Erythroblast (primary cell): Measurements from ENCODE around the gene GGCX.
"Not testable (repeated sequence)": the region's sequence is repeated elsewhere in the genome, so short reads cannot be mapped to it uniquely, and the experiment has no call there.

Source experiments
- DNase-seq, 2 experiments: peaks; one replicate each; lab custom pipeline; 2025; lab: John Stamatoyannopoulos, UW
- GATA1 ChIP-seq: IDR thresholded peaks from 2 replicates; pipeline ENCODE4 v1.6.1; 2011; ENCODE audit warnings: low read depth, mild to moderate bottlenecking, control low read depth, low read length, moderate library complexity
- POLR2A ChIP-seq: IDR thresholded peaks from 2 replicates; pipeline ENCODE4 v1.6.1; 2011; ENCODE audit warnings: mild to moderate bottlenecking, low read length

GGCX gene

DNA sequence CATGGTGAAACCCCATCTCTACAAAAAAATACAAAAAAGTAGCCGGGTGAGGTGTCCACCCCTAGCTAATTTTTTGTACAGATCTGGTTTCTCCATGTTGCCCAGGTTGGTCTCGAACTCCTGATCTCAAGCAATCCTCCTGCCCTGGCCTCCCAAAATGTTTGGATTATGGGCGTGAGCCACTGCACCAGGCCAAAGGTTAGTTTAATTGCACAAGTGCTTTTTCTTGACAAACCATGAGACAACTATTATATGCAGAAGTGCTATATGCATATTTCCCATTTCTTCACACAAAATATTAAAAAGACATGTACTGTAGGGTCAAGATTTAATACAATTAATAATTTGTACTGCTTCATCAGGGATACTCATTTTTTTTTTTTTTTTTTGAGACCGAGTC is 5.0 kb upstream of the GGCX start:
- TF ChIP-seq POLR2A: no peak
- TF ChIP-seq GATA1: no peak
- DNase-seq: no peak

DNA sequence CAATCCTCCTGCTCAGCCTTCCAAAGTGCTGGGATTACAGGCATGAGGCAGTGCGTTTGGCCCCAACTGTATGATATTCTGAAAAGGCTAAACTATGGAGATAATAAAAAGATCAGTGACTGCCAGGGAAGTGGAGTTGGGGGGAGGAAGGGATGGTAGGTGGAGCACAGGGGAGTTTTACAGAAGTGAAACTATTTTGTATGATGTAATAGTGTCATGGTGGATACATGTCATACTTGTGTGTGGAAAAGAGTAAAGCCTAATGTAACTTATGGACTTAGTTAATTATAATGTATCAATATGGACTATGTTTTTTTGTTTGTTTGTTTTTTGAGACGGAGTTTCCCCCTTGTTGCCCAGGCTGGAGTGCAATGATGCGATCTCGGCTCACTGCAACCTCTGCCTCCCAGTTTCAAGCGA is 2.9 kb upstream of the GGCX start:
- DNase-seq: peak; percentile 25 to 60
- no peak for TF ChIP-seq POLR2A

DNA sequence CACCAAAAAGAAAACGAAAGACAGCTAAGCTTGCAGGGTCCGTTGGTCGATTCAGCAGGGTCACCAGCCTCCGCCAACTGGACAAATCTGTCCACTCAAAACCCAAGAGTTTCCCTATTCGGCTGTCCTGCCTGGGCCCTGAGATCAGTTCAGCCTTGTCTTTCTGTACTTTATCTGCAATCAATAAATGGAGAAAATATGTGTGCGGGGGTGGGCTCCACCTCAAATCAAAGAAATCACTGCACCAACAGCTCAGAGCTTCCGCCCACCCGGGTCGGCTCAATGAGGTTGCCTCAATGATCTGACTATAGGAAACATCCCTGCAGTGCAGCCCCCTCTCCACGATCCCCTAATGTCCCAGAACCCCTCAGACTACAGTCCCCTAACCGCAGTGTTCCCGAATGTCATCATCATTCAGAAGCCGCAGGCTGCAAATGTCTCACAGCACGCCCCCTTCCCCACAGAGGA is 447 bp downstream of the GGCX start:
- no peak for TF ChIP-seq GATA1
- TF ChIP-seq POLR2A: no peak
- no peak for DNase-seq

DNA sequence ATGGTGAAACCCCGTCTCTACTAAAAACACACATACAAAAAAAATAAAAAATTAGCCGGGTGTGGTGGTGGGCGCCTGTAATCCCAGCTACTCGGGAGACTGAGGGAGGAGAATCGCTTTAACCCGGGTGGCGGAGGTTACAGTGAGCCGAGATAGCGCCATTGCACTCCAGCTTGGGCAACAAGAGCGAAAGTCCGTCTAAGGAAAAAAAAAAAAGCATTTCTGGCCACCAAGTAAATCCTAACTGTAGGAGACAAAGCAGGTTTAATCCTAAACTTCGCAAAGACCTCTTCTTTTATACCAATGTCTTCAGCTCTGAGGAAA is 928 bp downstream of the GGCX start:
- not testable (repeated sequence) for DNase-seq

DNA sequence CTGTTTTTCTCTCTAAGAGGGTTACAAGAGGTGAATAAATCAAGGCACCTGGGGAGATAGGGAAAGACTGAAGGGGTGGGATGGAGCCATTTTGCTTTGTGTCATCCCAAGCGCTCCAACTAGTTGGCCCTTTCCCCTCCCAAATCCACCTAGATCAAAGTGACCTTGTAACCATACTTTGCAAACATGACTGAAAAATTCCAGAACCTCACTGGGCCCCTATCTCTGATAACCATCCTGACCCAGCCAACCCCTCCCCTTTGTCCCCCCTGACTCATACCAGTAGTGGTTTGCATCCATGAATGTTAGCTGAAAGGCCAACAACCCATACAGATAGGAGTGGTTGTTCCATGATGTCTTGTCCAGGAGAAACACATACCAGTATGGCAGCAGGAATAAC is 3.1 kb downstream of the GGCX start:
- DNase-seq: peak in 1 of 2 experiments; percentile 43
- TF ChIP-seq POLR2A (no peak), GATA1 (no peak)

DNA sequence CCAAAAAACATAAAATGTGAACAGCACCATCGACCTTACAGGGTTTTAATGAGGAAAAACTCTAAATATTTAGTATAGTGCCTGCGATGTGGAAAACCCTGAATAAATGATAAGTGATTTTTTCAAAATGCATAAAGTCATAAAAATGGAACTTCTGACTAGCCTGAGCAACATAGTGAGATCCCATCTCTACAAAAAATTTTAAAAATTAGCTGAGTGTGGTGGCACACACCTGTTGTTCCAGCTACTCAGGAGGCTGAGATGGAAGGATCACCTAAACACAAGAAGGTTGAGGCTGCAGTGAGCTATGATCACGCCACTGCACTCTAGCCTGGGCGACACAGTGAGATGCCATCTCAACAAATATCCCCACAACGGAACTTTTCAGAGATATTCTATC is 4.2 kb downstream of the GGCX start:
- TF ChIP-seq POLR2A (no peak), GATA1 (no peak)
- no peak for DNase-seq

DNA sequence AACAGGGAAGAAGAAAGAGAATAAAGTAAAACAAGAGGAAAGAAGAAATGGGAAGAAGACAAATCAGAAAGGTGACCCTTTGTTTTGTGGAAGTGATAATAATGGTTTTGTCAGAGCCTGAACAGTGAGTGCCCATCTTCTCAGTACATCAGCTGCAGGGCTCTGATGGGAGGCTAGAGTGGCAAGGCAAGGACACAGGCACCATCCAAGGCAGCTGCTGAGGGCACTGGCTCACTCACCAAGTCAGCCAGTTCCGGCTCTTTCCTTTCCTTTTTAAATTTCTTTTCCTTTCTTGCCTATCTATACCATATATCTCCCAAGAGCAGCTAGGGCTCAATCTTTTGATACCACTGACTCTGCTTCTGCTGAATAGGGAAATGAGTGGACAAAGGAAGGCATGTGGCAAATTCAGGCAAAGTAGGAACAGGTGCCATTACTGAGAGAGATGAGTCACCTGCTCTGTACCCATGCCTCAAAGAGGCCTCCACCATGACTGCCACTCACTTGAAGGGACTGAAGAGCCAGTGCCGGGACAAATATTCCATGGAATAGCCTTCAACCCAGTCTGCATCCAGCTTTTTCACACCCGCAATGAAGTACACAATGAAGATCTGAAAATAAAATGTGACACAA is 6.2 kb downstream of the GGCX start:
- DNase-seq: no peak
- TF ChIP-seq POLR2A (no peak), GATA1 (no peak)

DNA sequence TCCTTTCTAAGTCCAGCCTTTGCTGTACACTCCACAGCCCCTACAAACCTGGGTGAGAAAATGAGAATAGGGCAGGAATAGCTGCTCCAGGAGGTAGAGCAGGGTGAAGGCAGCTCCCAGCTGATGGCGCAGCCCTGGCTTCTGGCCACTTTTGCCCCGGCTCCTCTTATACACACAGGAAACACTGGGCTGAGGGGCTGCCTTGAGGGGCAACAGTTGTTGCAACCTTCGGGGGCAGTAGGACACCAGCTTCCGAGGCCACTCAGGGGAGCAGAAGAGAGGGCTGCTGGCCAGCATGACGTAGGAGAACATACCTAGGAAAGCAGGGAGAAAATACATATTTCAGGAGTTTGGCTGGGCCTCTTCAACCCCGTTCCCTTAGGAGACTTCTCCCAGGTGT is 8.1 kb downstream of the GGCX start:
- no peak for TF ChIP-seq GATA1
- no peak for TF ChIP-seq POLR2A
- DNase-seq: no peak

DNA sequence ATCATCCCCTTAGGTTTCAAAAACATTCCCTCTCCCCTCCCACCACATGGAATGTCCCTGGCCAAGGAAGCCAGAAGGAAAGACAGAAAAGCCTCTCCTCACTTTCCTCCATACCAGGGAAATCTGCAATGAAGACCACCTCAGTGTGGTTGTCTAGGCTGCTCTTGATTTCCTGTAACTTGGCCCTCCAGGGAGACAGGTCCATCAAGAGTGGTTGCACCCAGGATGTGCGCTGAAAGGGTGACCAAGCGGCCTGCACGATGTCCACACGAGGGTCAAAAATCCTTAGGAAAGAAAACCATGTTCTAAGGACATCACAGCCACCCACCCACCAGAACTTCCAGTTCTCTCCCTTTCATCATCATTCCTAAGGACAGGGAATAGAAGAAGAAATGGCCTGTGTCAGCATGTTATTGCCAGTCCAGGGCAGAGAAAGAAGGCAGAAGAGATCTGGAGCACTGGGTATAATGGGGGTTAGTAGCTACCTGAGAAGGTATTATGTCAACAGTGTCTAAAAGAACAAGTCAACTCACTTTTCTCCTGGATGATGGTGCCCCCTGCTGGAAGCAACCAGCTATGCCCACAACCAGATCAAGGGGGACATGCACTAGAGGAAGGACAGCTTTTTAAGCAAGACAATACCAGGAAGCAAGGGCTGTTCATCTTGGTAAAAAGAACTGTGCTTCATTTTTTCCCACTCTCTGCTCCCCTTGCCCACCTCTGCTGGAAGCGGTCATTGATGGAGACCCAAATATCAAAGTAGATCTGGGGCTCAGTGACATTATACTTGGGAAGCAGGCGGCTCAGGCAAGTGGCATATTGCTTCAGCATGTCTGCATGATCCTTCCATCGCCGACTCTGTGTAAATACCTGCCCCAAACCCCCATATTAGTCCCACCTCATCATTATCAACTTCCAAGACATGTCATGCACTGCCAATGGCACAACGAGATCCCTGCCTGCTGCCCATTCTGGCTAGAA is 9.3 kb downstream of the GGCX start:
- TF ChIP-seq GATA1 (no peak), POLR2A (no peak)
- peak; percentile 84 to 93 for DNase-seq

DNA sequence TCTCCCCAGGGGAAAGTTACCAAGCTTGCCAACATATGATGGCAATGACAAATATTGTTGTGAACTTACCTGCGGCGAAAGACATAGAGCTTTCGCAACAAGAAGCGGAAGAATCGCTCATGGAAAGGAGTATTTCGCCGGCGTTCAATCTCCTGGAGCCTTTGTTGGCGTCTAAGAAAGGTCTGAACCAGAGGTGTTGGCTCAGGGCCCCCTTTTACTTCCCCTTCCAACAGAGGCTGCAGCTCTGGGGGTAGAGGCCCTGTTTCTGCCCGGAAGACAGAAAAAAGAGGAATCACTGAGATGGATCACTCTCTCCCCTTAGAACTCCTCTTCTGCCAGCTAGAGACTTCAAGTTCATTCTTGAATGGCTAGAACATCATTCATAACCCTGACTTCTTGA is 10.8 kb downstream of the GGCX start:
- DNase-seq: no peak
- TF ChIP-seq POLR2A (no peak), GATA1 (no peak)

DNA sequence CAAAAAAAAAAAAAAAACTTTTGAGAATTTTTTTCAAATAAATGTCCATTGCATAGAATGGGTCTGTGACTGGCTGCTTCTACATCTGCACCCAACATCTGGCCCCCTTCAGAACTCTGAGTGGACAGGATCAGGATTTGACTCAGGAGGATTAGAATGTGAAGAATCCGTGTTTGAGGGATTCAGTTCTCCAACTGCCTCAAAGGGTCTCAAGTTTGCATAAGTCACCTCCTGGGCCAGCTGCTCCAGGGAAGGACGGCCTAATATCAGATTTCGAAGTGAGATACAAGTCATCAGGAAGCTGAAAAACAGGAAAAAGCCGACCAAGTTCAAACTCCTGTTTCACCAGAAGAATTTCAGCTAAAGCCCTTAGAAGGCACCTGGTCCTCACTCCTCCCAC is 11.5 kb downstream of the GGCX start:
- DNase-seq: no peak
- TF ChIP-seq POLR2A: no peak
- no peak for TF ChIP-seq GATA1

DNA sequence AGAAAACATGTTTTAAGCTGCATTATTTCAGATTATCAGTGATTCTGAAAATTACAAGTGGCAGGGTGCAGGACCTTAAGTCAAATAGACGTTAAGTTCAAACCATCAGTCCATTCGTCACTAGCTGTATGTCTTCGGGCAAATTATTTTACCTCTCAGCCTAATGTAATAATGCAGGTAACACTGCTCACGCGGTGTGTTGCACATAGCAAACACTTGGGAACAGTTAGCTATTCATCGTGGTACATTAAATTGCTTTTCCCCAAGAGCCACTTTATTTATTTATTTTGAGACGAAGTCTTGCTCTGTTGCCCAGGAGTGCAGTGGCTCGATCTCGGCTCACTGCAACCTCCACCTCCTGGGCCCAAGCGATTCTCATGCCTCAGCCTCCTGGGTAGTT is 12.2 kb downstream of the GGCX start:
- no peak for TF ChIP-seq POLR2A
- TF ChIP-seq GATA1: no peak
- no peak for DNase-seq

DNA sequence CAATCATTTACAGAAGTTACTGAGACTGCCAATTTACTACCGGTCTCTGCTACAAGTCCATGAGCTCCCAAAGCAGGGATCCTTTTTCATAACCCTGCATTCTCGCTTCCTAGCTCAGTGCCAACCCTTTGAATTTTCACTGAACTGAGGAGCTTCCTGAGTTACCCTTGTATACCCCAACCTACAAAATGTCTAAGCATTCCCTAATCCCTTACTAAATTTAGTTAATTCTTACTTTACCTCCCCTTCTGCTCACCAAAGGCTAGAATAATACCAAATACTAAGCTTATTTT is 12.7 kb downstream of the GGCX start:
- no peak for DNase-seq
- TF ChIP-seq GATA1 (no peak), POLR2A (peak; percentile 4)

DNA sequence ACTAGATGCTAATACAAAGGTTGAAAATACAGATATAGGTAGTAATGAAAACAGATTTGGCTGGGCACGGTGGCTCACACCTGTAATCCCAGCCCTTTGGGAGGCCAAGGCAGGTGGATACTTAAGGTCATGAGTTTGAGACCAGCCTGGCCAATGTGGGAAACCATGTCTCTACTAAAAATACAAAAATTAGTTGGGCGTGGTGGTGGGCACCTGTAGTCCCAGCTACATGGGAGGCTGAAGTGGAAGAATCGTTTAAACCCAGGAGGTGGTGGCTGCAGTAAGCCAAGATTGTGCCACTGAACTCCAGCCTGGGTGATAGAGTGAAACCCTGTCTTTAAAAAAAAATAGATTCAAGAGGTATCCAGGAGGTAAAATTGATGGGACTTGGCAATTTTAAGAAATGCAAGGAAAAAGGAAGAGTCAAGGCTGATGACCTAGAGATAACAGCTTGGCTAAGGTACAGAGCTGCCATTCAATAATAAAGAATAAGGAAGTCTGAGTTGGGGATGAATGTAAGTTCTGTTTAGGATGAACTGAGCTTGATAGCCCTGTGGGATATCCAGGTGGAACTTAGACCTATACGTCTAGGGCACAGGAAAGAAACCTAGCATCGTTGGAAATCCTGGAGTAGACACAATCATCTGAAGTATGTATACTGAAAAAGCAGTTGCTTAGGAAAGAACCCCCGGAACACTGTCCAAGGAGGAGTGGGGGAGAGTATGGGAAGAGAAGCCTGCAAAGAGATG is 13.3 kb downstream of the GGCX start:
- TF ChIP-seq POLR2A (no peak), GATA1 (no peak)
- DNase-seq: no peak
